Mesothelial cell of epicardium (in vitro differentiated cells): ENCODE measurements around the gene KCNQ1OT1. TPM values are rescaled to one million over a fixed set of nuclear protein-coding genes. Genes with fewer than 3 reads are reported as not detected.
A peak's percentile ranks its signal among the peaks of the same experiment; 100 is the strongest.

Source experiments
- DNase-seq, 2 experiments: peaks; one replicate each; pipeline ENCODE4 v3.0.0; 2021; ENCODE audit warnings: low spot score in 2 of 2; ENCODE audit not compliant: unreplicated experiment in 2 of 2
- H3K27ac Mint-ChIP-seq: 2 replicates; pipeline ENCODE4 v1.8.0; 2021; ENCODE audit warnings: mixed read lengths
- H3K27me3 Mint-ChIP-seq: 2 replicates; pipeline ENCODE4 v1.8.0; 2021; ENCODE audit warnings: low read depth, mixed read lengths
- H3K36me3 Mint-ChIP-seq: 2 replicates; pipeline ENCODE4 v1.8.0; 2021; ENCODE audit warnings: mixed read lengths
- H3K4me1 Mint-ChIP-seq: 2 replicates; pipeline ENCODE4 v1.8.0; 2021; ENCODE audit warnings: mixed read lengths
- H3K4me3 Mint-ChIP-seq: 2 replicates; pipeline ENCODE4 v1.8.0; 2021; ENCODE audit warnings: mild to moderate bottlenecking, moderate library complexity, mixed read lengths
- H3K9me3 Mint-ChIP-seq: 2 replicates; pipeline ENCODE4 v1.8.0; 2021; ENCODE audit warnings: mixed read lengths
- total RNA-seq: library from RNA; stranded (reverse); gene quantifications from 3 replicates; pipeline ENCODE4 v1.2.1, GENCODE V29; 2021
- TF ChIP-seq, protein P1 (sequence below): fragments of 200-600 bp; sonication (generic); IDR thresholded peaks from one replicate; pipeline ENCODE4 v1.5.0; 2021; ENCODE audit warnings: antibody characterized with exemption; ENCODE audit not compliant: unreplicated experiment

Gene KCNQ1OT1
- total RNA-seq, 1 donor from 2014 or later: 35.1 TPM

DNA sequence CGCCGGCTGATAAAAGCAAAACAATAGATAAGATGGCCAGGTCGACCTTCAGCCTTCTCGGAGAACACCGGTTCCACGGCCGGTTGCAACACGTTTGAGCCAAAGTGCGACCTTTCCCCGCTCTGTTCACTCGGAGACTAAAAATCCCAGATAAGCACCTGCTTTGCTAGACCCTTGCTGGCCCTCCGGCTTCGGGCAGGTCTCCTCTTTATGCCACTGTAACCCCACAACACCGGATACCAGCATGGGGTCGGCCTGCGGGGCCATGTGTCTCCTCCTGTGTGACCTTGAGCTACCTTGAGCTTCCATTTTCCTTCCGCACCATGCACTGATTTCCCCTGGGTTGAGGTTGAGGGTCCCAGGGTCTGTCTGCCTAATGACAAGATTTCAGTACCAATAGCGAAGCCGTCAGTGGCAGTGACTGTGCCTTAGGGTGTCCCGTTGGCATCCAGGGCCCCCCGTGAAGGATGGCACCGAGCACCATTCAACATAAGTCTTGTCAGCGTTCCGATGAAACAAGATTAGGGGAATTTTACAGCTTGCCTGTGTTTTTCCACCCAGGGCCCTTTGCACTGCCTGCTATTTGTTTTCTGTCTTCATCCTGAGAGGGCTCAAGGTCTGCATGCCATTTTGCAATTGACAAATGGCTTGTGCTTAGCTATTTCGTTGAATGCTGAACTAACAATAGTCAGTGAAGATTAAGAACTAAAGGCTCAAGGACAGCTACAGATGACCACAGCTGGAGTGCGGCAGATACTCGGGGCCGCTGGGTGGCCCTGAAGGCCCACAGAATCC is 136.4 kb downstream of the KCNQ1OT1 start:
- peak overlapping the region; percentile 44 for H3K27ac Mint-ChIP-seq

DNA sequence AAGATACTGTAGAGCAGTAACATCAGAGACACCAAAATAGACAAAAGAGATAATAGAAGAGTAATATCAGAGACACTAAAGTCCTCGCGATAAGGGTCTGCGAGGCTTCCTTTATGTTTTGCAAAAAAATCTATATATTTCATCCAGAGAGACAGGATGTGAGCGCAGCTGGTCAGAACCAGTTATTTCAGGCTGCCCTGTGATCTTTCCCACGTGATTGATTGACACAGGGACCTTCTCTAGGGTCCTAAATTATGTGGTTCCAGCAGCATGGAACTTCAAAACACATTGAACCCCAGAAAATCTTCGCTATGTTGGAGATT is 136.9 kb downstream of the KCNQ1OT1 start:
- no peak for DNase-seq
- no peaks in the 10 kb centered on the region for H3K9me3 Mint-ChIP-seq
- H3K27ac Mint-ChIP-seq: peak overlapping the region; percentile 44
- no peaks in the 10 kb centered on the region for H3K27me3 Mint-ChIP-seq
- peaks cover 23% of the 10 kb centered on the region for H3K4me1 Mint-ChIP-seq
- no peak overlapping the region for H3K4me3 Mint-ChIP-seq
- TF ChIP-seq, protein P1, sequence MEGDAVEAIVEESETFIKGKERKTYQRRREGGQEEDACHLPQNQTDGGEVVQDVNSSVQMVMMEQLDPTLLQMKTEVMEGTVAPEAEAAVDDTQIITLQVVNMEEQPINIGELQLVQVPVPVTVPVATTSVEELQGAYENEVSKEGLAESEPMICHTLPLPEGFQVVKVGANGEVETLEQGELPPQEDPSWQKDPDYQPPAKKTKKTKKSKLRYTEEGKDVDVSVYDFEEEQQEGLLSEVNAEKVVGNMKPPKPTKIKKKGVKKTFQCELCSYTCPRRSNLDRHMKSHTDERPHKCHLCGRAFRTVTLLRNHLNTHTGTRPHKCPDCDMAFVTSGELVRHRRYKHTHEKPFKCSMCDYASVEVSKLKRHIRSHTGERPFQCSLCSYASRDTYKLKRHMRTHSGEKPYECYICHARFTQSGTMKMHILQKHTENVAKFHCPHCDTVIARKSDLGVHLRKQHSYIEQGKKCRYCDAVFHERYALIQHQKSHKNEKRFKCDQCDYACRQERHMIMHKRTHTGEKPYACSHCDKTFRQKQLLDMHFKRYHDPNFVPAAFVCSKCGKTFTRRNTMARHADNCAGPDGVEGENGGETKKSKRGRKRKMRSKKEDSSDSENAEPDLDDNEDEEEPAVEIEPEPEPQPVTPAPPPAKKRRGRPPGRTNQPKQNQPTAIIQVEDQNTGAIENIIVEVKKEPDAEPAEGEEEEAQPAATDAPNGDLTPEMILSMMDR: no peak
- no peaks in the 10 kb centered on the region for H3K36me3 Mint-ChIP-seq

More for the DNA sequence above, 136.4 kb downstream of the KCNQ1OT1 start:
- TF ChIP-seq, protein P1: no peak
- Mint-ChIP-seq H3K4me3 (no peak overlapping the region), H3K36me3 (no peaks in the 10 kb centered on the region), H3K9me3 (no peaks in the 10 kb centered on the region), H3K4me1 (peaks cover 23% of the 10 kb centered on the region), H3K27me3 (no peaks in the 10 kb centered on the region)
- DNase-seq: no peak

DNA sequence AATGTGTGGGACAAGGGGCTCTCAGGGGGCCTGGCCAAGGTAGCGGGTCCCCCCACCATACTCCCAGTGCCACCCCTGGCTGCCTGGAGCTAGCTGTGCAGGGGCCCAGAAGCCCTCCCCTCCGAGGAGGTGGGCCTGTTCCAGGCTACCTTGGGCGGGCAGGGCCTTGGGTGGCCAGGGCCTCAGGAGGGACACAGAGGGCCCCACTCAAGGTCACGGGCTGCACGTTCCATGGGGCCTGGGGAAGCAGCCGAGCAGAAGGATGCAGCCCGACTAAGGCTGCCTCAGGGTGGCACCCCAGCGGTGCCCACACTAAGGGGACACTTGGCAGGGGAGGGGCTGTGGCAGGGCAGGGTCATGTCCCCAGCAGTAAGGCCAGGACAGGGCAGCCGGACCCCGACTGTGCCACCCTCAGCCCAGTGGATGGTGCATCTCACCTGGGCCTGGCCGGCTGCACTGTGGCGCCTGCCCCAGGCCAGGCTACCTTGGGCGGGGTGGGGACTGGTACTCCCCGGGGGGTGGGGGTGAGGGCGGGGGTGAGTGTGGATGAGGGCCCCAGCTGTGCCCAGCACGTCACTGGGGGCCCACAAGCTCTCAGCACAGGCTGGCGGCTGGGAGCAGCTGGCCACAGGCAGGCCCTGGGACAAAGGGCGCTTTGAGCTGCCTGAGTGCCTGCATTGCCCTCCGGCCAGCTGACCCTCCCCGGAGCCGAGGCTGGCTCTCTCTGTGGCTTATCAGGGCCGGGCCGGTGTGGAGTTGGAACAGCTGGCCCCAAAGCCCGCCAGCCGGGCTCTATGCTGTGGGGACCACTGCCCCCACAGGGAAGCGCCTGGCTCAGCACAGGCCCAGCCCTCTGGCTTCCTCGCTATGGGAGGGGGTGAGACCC is 137.9 kb downstream of the KCNQ1OT1 start:
- Mint-ChIP-seq H3K9me3 (peaks cover 6% of the 10 kb centered on the region), H3K4me3 (no peak overlapping the region), H3K36me3 (no peaks in the 10 kb centered on the region), H3K27me3 (peaks cover 2% of the 10 kb centered on the region), H3K4me1 (peaks cover 17% of the 10 kb centered on the region), H3K27ac (no peak overlapping the region)
- DNase-seq: peak in 1 of 2 experiments; percentile 15
- TF ChIP-seq, protein P1: no peak

DNA sequence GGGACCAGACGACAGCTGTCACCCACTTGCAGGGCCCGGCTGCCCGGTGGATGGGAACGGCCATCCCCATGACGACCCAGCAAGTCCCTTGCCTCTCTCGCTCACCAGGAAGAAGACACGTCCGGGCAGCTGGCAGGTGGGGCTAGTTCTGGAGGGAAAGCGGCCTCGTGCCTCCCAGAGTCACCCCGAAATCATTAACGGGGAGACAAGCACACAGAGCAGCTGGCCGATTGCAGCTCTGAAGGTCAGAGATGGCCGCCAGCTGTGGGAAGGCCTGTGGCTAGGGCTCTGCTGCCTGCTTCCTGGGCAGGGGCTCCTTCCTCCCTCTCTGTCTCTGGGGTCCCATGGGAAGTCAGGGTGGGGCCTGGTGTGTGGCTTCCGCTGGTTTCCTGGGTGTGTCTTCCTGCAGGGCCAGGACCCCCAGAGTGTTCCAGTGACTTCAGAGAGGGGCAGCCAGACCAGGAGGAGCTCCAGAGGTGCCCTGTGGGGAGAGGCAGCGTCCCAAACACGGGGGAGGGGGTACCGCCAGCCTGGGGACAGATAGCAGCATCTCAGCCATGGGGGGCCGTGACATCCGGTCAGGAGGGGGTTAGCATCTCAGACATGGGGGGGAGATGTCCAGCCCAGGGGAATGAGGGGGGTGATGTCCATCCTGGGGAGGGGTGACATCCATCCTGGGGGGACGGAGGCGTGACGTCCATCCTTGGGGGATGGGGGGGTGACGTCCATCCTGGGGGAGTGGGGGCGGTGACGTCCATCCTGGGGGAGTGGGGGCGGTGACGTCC is 140.1 kb downstream of the KCNQ1OT1 start:
- TF ChIP-seq, protein P1: no peak
- DNase-seq: peak in 1 of 2 experiments; percentile 10
- H3K4me3 Mint-ChIP-seq: no peak overlapping the region
- no peaks in the 10 kb centered on the region for H3K36me3 Mint-ChIP-seq
- peaks cover 2% of the 10 kb centered on the region for H3K27me3 Mint-ChIP-seq
- no peak overlapping the region for H3K27ac Mint-ChIP-seq
- peaks cover 11% of the 10 kb centered on the region for H3K9me3 Mint-ChIP-seq
- peaks cover 21% of the 10 kb centered on the region for H3K4me1 Mint-ChIP-seq

DNA sequence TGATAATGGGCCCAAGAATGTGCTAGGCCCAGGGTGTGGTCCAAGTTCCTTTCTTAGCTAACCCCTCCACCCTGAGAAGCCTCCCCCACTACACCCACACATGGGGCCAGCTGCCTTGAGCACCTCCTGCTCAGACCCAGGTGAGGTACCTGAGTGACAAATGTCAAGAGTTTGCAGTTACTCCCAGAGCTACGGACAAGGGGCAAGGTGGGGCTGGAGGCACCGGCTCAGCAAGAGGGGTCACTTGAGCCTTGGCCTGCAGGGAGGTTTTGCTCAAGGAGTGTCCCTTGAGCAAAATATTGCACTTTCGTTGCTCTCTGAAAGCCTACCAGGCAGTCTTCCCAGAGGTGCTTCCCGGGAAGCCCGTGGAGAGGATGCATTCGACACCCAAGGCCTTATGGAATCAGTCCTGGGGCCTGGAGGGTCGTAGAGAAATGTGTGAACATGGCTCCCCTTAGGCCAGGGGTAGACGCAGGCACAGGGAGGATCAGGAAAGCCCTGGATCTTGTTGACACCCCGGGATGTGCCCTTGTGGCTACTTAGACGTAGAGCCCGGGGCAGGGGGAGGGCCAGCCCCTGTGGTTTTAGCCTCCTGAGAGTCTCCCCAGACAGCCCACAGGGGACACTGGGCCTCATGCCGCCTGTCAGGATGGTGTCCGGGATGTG is 140.8 kb downstream of the KCNQ1OT1 start:
- peaks cover 4% of the 10 kb centered on the region for H3K27me3 Mint-ChIP-seq

More for the DNA sequence above, 140.8 kb downstream of the KCNQ1OT1 start:
- Mint-ChIP-seq H3K36me3 (no peaks in the 10 kb centered on the region), H3K4me1 (peaks cover 22% of the 10 kb centered on the region), H3K27ac (no peak overlapping the region), H3K4me3 (no peak overlapping the region), H3K9me3 (peaks cover 11% of the 10 kb centered on the region)
- TF ChIP-seq, protein P1: no peak
- DNase-seq: peak in 1 of 2 experiments; percentile 9
